HG02885 (cell line): Measurements from ENCODE around the gene FOXC2.

Experiments used
- ATAC-seq: cut with Tn5 transposase; IDR thresholded peaks from one replicate; pipeline ENCODE4 v1.9.1; 2021; ENCODE audit warnings: mild to moderate bottlenecking; ENCODE audit not compliant: unreplicated experiment, poor library complexity

FOXC2 gene

GRCh38 chr16:86570558-86571529 is 4.2 kb downstream of the FOXC2 start:
- ATAC-seq = no peak

DNA sequence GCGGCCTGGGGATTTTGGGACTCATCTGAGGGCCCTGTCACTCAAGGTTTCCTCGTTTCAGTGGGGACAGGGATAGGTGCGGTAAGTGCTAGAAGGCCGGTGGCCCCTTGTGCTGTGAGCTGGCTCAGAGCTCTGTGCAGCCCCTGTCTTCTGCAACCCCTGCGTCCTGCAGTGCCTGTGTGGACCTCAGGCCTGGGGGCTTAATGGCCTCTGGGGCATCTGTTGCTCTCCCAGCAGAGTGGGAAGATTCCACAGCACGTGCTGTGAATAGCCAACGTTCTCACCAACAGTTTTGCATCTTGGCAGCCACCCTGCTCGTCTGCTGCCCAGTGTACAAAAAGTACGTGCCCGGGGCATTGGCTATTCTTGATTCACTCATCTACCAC is 4.9 kb downstream of the FOXC2 start:
- ATAC-seq = no peak

- no peak for ATAC-seq
Observed at GRCh38 chr16:86572041-86572521, 5.5 kb downstream of the FOXC2 start.

DNA sequence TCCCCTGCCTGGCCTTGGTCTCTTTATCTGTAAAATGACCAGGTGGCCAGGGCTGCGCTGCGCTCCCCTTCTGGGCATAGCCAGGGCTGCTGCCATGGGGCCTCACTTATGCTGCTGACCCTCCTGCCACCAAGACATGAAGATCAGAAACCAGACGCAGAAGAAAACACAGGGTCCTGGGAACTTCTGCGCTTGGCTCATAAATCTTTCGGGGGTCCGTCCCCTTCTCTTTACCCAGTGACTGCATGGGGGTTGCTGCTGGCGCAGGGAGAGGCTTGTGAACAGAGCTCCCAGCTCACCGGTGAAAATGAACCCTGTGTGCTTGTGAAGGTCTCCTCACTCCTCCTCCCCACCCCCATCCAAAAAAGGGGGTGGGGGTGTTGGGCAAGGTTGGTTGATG is 6.0 kb downstream of the FOXC2 start:
- ATAC-seq = no peak

GRCh38 chr16:86573215-86573614 is 6.6 kb downstream of the FOXC2 start:
- ATAC-seq = no peak

DNA sequence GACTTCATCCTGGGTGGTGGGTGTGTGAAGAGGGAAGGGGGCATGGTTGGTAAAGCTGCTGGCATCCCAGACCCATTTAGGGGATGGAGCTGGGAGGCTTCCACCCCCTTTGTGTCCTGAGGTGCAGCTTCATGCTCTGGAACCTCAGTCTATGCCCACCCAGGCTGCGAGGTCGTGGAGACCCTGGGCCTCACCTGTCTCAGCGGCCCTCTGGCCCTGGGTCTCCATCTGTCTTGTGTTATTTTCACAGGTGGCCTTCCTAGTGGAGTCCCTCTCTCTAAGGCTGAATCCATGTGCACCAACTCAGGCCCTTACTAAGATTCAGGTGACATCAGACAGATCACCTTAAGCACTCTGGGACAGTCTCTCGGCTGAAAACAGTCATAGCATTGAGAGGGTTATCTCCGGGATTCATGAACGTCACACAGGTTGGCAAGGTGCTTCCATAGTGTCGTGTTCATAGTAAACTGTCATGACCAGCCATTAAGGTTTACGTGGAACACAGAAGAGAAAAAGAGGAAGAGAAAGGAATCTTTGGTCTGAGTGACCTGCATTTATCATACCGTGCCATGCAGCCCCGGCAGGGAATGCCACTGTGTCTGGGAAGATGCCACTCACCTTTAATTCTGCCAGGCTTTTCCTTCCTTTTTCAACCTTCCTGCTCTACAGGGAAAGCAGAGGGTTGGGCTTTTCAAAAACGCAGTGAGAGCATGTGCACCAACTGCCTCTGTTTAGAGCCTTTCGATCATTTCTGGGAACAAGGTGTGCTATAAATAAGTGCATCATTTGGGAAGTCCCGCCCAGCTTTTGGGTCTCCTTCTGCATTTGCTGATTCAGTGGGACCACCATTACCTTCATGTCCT is 7.2 kb downstream of the FOXC2 start:
- ATAC-seq = no peak

DNA sequence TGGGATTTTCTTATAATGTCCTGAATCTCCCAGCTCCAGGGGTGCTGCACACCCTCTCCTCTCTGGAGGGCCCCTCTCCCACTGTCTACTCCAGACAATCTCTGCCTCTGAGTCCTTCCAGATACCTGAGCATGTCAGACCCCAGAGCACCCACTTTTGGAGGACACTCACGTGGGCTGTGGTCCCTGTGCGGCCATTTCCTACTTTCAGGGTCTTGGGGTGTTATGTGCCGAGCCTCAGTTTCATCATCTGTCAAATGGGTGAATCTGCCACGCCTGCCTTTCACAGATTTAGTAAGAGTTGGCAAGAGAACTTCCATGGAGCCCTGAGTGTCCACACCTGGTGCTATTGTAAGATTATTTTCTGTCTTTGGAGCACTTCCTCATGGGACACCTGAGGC is 8.0 kb downstream of the FOXC2 start:
- no peak for ATAC-seq

- no peak for ATAC-seq
Observed at GRCh38 chr16:86575095-86575685, 8.6 kb downstream of the FOXC2 start.

GRCh38 chr16:86575754-86576557 is 9.3 kb downstream of the FOXC2 start:
- no peak for ATAC-seq

DNA sequence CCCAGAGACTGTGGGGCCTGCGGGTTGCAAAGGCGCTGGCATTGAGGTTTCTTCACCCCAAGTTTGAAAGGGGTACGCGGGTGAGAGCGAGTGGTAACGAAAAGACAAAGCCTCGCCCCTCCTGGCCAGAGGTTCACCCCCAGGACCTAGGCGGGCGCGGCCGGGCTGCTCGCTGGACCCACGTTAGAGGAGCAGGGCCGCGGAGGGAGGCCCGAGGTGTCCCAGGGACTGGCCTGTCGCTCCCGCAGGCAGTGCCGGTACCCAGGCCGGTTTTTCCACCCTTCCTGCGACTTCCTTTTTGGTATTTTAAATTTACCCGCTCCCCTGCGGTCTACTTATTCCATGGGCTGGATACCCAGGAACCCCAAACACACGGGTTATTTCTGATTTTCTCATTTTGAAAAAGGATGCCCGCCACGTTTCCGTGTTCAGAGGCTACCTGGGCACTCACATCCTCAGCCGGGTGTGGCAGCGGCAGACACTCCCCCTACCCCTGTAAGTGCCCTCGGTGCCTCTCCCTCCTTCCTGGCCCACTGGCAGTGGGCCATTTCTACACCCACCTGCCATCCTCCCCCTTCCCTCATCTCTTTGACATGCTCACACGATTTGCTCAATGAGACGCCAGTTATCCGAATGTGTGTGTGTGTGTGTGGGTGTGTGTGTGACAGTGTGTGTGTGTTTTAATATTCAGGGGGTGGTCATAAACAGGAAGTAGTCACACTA is 10.1 kb downstream of the FOXC2 start:
- ATAC-seq = no peak

- no peak for ATAC-seq
Observed at GRCh38 chr16:86577314-86577971, 10.8 kb downstream of the FOXC2 start.

GRCh38 chr16:86578061-86578599 is 11.5 kb downstream of the FOXC2 start, which contains the start of gene FOXL1:
FOXL1 (plus strand) TSS chr16:86578549; CDS start chr16:86578724, 175 bp downstream.
- ATAC-seq = no peak

DNA sequence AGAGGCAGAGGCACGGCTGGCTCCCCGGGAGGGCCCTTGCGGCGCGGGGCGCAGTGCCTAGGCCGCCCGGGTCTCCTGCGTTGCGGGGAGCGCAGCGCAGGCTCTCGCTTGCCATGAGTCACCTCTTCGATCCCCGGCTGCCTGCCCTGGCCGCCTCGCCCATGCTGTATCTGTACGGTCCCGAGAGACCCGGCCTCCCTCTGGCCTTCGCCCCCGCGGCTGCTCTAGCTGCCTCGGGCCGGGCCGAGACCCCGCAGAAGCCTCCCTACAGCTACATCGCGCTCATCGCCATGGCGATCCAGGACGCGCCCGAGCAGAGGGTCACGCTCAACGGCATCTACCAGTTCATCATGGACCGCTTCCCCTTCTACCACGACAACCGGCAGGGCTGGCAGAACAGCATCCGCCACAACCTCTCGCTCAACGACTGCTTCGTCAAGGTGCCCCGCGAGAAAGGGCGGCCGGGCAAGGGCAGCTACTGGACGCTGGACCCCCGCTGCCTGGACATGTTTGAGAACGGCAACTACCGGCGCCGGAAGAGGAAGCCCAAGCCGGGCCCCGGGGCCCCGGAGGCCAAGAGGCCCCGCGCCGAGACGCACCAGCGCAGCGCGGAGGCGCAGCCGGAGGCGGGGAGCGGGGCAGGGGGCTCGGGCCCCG is 12.1 kb downstream of the FOXC2 start:
- ATAC-seq = no peak

DNA sequence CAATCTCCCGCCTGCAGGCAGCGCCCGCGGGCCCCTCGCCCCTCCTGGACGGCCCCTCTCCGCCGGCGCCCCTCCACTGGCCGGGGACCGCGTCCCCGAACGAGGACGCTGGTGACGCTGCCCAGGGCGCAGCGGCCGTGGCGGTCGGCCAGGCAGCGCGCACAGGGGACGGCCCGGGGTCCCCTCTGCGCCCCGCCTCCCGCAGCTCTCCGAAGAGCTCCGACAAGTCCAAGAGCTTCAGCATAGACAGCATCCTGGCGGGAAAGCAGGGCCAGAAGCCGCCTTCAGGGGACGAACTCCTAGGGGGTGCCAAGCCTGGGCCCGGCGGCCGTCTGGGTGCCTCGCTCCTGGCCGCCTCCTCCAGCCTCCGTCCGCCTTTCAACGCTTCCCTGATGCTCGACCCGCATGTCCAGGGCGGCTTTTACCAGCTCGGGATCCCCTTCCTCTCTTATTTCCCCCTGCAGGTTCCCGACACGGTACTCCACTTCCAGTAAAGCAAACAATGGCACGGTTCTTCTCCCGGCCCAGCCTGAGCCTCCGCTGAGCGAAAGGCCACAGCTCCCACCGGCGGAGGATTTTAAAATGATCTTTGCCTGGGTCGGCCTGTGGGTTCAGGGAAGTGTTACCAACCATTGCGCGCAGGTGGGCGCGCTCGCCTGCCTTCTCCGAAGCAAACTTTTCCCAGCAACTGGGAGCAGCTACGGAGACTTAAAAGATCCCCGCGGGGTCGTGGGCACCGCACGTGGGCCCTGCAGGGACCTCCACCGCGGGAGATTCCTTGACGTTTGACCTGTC is 12.8 kb downstream of the FOXC2 start:
- ATAC-seq = no peak

DNA sequence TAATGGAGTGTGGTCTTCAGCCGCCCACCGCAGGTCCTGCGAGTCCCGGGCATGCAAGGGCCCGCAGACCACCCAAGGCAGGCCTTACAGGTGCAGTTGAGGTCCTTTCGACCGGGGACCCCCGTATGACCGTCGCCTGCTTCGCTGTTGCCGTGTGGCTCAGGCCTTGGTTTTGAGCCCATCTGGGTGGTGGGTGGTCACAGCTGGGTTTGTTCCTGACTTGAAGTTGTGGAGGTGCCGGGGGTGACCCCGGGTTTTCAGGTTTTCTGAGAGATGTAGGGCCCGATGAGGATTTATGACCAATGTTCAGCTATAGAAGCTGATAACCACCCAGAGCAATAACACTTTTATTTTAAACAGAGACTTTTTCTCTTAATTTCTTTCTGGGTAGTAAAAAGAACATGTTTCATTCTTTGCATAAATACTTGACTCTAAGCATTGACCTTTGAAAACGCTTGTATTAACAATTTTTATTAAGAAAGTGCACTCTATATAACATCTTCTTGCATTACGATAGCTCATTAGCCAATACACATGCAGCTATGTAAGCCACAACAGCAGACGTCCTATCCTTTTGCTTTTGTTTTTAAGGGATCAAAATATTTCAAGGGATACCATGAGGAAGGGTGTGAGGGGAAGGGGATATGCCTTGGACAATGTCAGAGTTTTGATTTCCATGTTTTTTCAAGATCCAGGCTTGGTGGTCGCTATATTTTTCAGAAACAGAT is 13.6 kb downstream of the FOXC2 start:
- no peak for ATAC-seq

- ATAC-seq = no peak
Observed at GRCh38 chr16:86580791-86581170, 14.2 kb downstream of the FOXC2 start.
